ENCODE results near the gene RBL1.
A peak's percentile ranks its signal among the peaks of the same experiment; 100 is the strongest.
"Not testable (repeated sequence)": the region's sequence is repeated elsewhere in the genome, so short reads cannot be mapped to it uniquely, and the experiment has no call there.

RBL1 gene

GRCh38 chr20:36974660-36975059 lies 121.1 kb downstream of the RBL1 start:
- Mint-ChIP-seq H3K4me3 (peak overlapping the region; percentile 31), H3K27me3 (no peaks in the 10 kb centered on the region), H3K36me3 (ENCODE audit: insufficient read depth) (peaks cover 5% of the 10 kb centered on the region), H3K4me1 (peaks cover 23% of the 10 kb centered on the region), H3K27ac (ENCODE audit: low read depth) (no peak overlapping the region), H3K9me3 (peaks cover 3% of the 10 kb centered on the region)
- DNase-seq (ENCODE audit: low spot score in 2 of 2) (no peak), ATAC-seq (replicated peaks; ENCODE audit: extremely low read depth, poor library complexity, severe bottlenecking) (peak; percentile 42)

- no peaks in the 10 kb centered on the region for H3K27me3 Mint-ChIP-seq
- peaks cover 44% of the 10 kb centered on the region for H3K4me1 Mint-ChIP-seq
- ATAC-seq (replicated peaks; ENCODE audit: extremely low read depth, poor library complexity, severe bottlenecking): no peak
- H3K4me3 Mint-ChIP-seq: peak overlapping the region; percentile 45
- H3K36me3 Mint-ChIP-seq (ENCODE audit: insufficient read depth): peaks cover 3% of the 10 kb centered on the region
- no peak for DNase-seq (ENCODE audit: low spot score in 2 of 2)
- H3K27ac Mint-ChIP-seq (ENCODE audit: low read depth): peak overlapping the region; percentile 68
- peaks cover 4% of the 10 kb centered on the region for H3K9me3 Mint-ChIP-seq
Measured at GRCh38 chr20:36971103-36971502, 124.7 kb downstream of the RBL1 start.

- Mint-ChIP-seq H3K4me1 (peaks cover 44% of the 10 kb centered on the region), H3K36me3 (ENCODE audit: insufficient read depth) (no peaks in the 10 kb centered on the region), H3K9me3 (peaks cover 4% of the 10 kb centered on the region), H3K4me3 (peak overlapping the region; percentile 49), H3K27ac (ENCODE audit: low read depth) (peak overlapping the region; percentile 90), H3K27me3 (no peaks in the 10 kb centered on the region)
- ATAC-seq (replicated peaks; ENCODE audit: extremely low read depth, poor library complexity, severe bottlenecking) (peak; percentile 75), DNase-seq (ENCODE audit: low spot score in 2 of 2) (no peak)
Measured at GRCh38 chr20:36969478-36970186, 126.2 kb downstream of the RBL1 start.

- H3K27ac Mint-ChIP-seq (ENCODE audit: low read depth): peak overlapping the region; percentile 90
- DNase-seq (ENCODE audit: low spot score in 2 of 2) (no peak), ATAC-seq (replicated peaks; ENCODE audit: extremely low read depth, poor library complexity, severe bottlenecking) (no peak)
- no peaks in the 10 kb centered on the region for H3K27me3 Mint-ChIP-seq
- no peaks in the 10 kb centered on the region for H3K36me3 Mint-ChIP-seq (ENCODE audit: insufficient read depth)
- peak overlapping the region; percentile 49 for H3K4me3 Mint-ChIP-seq
- H3K4me1 Mint-ChIP-seq: peaks cover 44% of the 10 kb centered on the region
- peaks cover 4% of the 10 kb centered on the region for H3K9me3 Mint-ChIP-seq
Measured at GRCh38 chr20:36969051-36969450, 126.7 kb downstream of the RBL1 start.

GRCh38 chr20:36967636-36968035 lies 128.2 kb downstream of the RBL1 start:
- no peak overlapping the region for H3K4me3 Mint-ChIP-seq
- H3K36me3 Mint-ChIP-seq (ENCODE audit: insufficient read depth): no peaks in the 10 kb centered on the region
- no peaks in the 10 kb centered on the region for H3K27me3 Mint-ChIP-seq
- no peak for DNase-seq (ENCODE audit: low spot score in 2 of 2)
- ATAC-seq (replicated peaks; ENCODE audit: extremely low read depth, poor library complexity, severe bottlenecking): no peak
- H3K4me1 Mint-ChIP-seq: peaks cover 44% of the 10 kb centered on the region
- H3K27ac Mint-ChIP-seq (ENCODE audit: low read depth): no peak overlapping the region
- H3K9me3 Mint-ChIP-seq: peaks cover 4% of the 10 kb centered on the region

GRCh38 chr20:36966965-36967364 lies 128.8 kb downstream of the RBL1 start:
- H3K27me3 Mint-ChIP-seq; ATAC-seq (replicated peaks; ENCODE audit: extremely low read depth, poor library complexity, severe bottlenecking); H3K36me3 Mint-ChIP-seq (ENCODE audit: insufficient read depth); H3K9me3 Mint-ChIP-seq; H3K4me3 Mint-ChIP-seq; DNase-seq (ENCODE audit: low spot score in 2 of 2); H3K27ac Mint-ChIP-seq (ENCODE audit: low read depth): not testable (repeated sequence)
- H3K4me1 Mint-ChIP-seq: peaks cover 44% of the 10 kb centered on the region

GRCh38 chr20:36962354-36962941 lies 133.3 kb downstream of the RBL1 start:
- ATAC-seq (replicated peaks; ENCODE audit: extremely low read depth, poor library complexity, severe bottlenecking); H3K36me3 Mint-ChIP-seq (ENCODE audit: insufficient read depth); H3K4me1 Mint-ChIP-seq; H3K4me3 Mint-ChIP-seq; H3K27ac Mint-ChIP-seq (ENCODE audit: low read depth); H3K27me3 Mint-ChIP-seq; H3K9me3 Mint-ChIP-seq; DNase-seq (ENCODE audit: low spot score in 2 of 2): not testable (repeated sequence)

- no peak overlapping the region for H3K27ac Mint-ChIP-seq (ENCODE audit: low read depth)
- DNase-seq (ENCODE audit: low spot score in 2 of 2) (no peak), ATAC-seq (replicated peaks; ENCODE audit: extremely low read depth, poor library complexity, severe bottlenecking) (no peak)
- peaks cover 16% of the 10 kb centered on the region for H3K4me1 Mint-ChIP-seq
- H3K4me3 Mint-ChIP-seq: no peak overlapping the region
- peaks cover 2% of the 10 kb centered on the region for H3K36me3 Mint-ChIP-seq (ENCODE audit: insufficient read depth)
- no peaks in the 10 kb centered on the region for H3K27me3 Mint-ChIP-seq
- no peaks in the 10 kb centered on the region for H3K9me3 Mint-ChIP-seq
Measured at GRCh38 chr20:36959242-36959641, 136.6 kb downstream of the RBL1 start.

- ATAC-seq (replicated peaks; ENCODE audit: extremely low read depth, poor library complexity, severe bottlenecking): no peak
- Mint-ChIP-seq H3K9me3 (no peaks in the 10 kb centered on the region), H3K4me1 (peaks cover 16% of the 10 kb centered on the region), H3K36me3 (ENCODE audit: insufficient read depth) (peaks cover 3% of the 10 kb centered on the region), H3K27me3 (no peaks in the 10 kb centered on the region), H3K4me3 (no peak overlapping the region), H3K27ac (ENCODE audit: low read depth) (no peak overlapping the region)
- DNase-seq (ENCODE audit: low spot score in 2 of 2): no peak
Measured at GRCh38 chr20:36957875-36958667, 137.7 kb downstream of the RBL1 start.

GRCh38 chr20:36956674-36957073 lies 139.1 kb downstream of the RBL1 start:
- Mint-ChIP-seq H3K4me3 (no peak overlapping the region), H3K36me3 (ENCODE audit: insufficient read depth) (peaks cover 6% of the 10 kb centered on the region), H3K27ac (ENCODE audit: low read depth) (no peak overlapping the region), H3K9me3 (no peaks in the 10 kb centered on the region), H3K4me1 (peaks cover 19% of the 10 kb centered on the region), H3K27me3 (no peaks in the 10 kb centered on the region)
- DNase-seq (ENCODE audit: low spot score in 2 of 2) (no peak), ATAC-seq (replicated peaks; ENCODE audit: extremely low read depth, poor library complexity, severe bottlenecking) (no peak)

GRCh38 chr20:36956016-36956415 lies 139.8 kb downstream of the RBL1 start:
- DNase-seq (ENCODE audit: low spot score in 2 of 2): no peak
- peaks cover 11% of the 10 kb centered on the region for H3K36me3 Mint-ChIP-seq (ENCODE audit: insufficient read depth)
- no peaks in the 10 kb centered on the region for H3K9me3 Mint-ChIP-seq

GRCh38 chr20:36951979-36952738 lies 143.6 kb downstream of the RBL1 start:
- peak overlapping the region; percentile 99 for H3K27ac Mint-ChIP-seq (ENCODE audit: low read depth)
- H3K4me3 Mint-ChIP-seq: peak overlapping the region; percentile 86
- ATAC-seq (replicated peaks; ENCODE audit: extremely low read depth, poor library complexity, severe bottlenecking): no peak
- DNase-seq (ENCODE audit: low spot score in 2 of 2): no peak
- peaks cover 35% of the 10 kb centered on the region for H3K4me1 Mint-ChIP-seq
- H3K36me3 Mint-ChIP-seq (ENCODE audit: insufficient read depth): peaks cover 35% of the 10 kb centered on the region
- no peaks in the 10 kb centered on the region for H3K9me3 Mint-ChIP-seq
- no peaks in the 10 kb centered on the region for H3K27me3 Mint-ChIP-seq

More at GRCh38 chr20:36956016-36956415, 139.8 kb downstream of the RBL1 start:
- Mint-ChIP-seq H3K4me1 (peaks cover 22% of the 10 kb centered on the region), H3K4me3 (peak overlapping the region; percentile 70), H3K27ac (ENCODE audit: low read depth) (peak overlapping the region; percentile 89), H3K27me3 (no peaks in the 10 kb centered on the region)
- ATAC-seq (replicated peaks; ENCODE audit: extremely low read depth, poor library complexity, severe bottlenecking): no peak

Data from central memory CD8-positive, alpha-beta T cell (primary cell).